MCF 10A (cell line): ENCODE measurements around the gene ORAI2. TPM values are rescaled to one million over a fixed set of nuclear protein-coding genes. Genes with fewer than 3 reads are reported as not detected.
A peak's percentile ranks its signal among the peaks of the same experiment; 100 is the strongest.
"Not testable (repeated sequence)": the region's sequence is repeated elsewhere in the genome, so short reads cannot be mapped to it uniquely, and the experiment has no call there.

Experiments
- BruUV-seq: library from RNA; stranded (reverse); fragments of 400-500 nt; replicated peaks from 2 replicates; lab custom pipeline; 2021; lab: Mats Ljungman, UMichigan
- CTCF ChIA-PET: fragments of 300-600 bp; sonication (Branson Sonifier 250); formaldehyde crosslinking; extraction: SDS; loops from one replicate; lab custom pipeline; 2021; ENCODE audit warnings: antibody characterized with exemption, inconsistent platforms; lab: Yijun Ruan, JAX
- POLR2A ChIA-PET: fragments of 300-600, 350-650 bp; sonication (Branson Sonifier 250); formaldehyde crosslinking; extraction: SDS; loops from one replicate; lab custom pipeline; 2020; ENCODE audit warnings: antibody characterized with exemption, inconsistent platforms; lab: Yijun Ruan, JAX
- DNase-seq: peaks from one replicate; pipeline ENCODE4 v3.0.0-alpha.2; 2018; ENCODE audit not compliant: unreplicated experiment
- H3K27ac Mint-ChIP-seq: one replicate; pipeline ENCODE4 v1.8.0; 2022; ENCODE audit warnings: mild to moderate bottlenecking, low read depth, mixed read lengths; ENCODE audit not compliant: unreplicated experiment
- H3K27me3 Mint-ChIP-seq: one replicate; pipeline ENCODE4 v1.8.0; 2022; ENCODE audit warnings: mixed read lengths; ENCODE audit not compliant: insufficient read depth, unreplicated experiment
- H3K36me3 Mint-ChIP-seq: one replicate; pipeline ENCODE4 v1.8.0; 2022; ENCODE audit warnings: mild to moderate bottlenecking, moderate library complexity, mixed read lengths; ENCODE audit not compliant: insufficient read depth, unreplicated experiment
- H3K4me1 Mint-ChIP-seq: one replicate; pipeline ENCODE4 v1.8.0; 2022; ENCODE audit warnings: mixed read lengths; ENCODE audit not compliant: insufficient read depth, unreplicated experiment
- H3K4me3 Mint-ChIP-seq: one replicate; pipeline ENCODE4 v1.8.0; 2022; ENCODE audit warnings: mild to moderate bottlenecking, moderate library complexity, mixed read lengths; ENCODE audit not compliant: unreplicated experiment
- H3K9me3 Mint-ChIP-seq: one replicate; pipeline ENCODE4 v1.8.0; 2022; ENCODE audit warnings: mixed read lengths; ENCODE audit not compliant: unreplicated experiment
- CTCF ChIP-seq: fragments of 200-600 bp; IDR thresholded peaks from one replicate; pipeline ENCODE4 v1.8.0; 2022; ENCODE audit warnings: antibody characterized with exemption, mild to moderate bottlenecking; ENCODE audit not compliant: unreplicated experiment
- intact Hi-C: fragments of 100-400 bp; cut with micrococcal nuclease; formaldehyde crosslinking; loops from 2 replicates; pipeline ENCODE4 v1.14.1; 2022
- total RNA-seq: library from RNA; stranded (reverse); gene quantifications from 2 replicates; pipeline ENCODE4 v1.2.3, GENCODE V29; 2022

Gene ORAI2
- total RNA-seq, 1 experiment from 2014 or later, result 9.1 TPM

GRCh38 chr7:102473271-102473991 lies 40.1 kb downstream of the ORAI2 start:
- no peak overlapping the region for H3K4me3 Mint-ChIP-seq
- H3K27me3 Mint-ChIP-seq, result no peaks in the 10 kb centered on the region
- no peaks in the 10 kb centered on the region for H3K4me1 Mint-ChIP-seq
- DNase-seq, result no peak
- CTCF ChIA-PET, result no interaction called here
- peaks cover 15% of the 10 kb centered on the region for H3K36me3 Mint-ChIP-seq
- H3K27ac Mint-ChIP-seq, result no peak overlapping the region
- intact Hi-C loops, result no loop called here
- POLR2A ChIA-PET, result interaction anchor here (1.2 kb wide), 1 partner anchor 9 kb away, joined by 4 read pairs; the partner anchor contains the start of gene ALKBH4
- no peaks in the 10 kb centered on the region for H3K9me3 Mint-ChIP-seq
- no peak for TF ChIP-seq CTCF
- BruUV-seq, result no TSS peak

- H3K4me3 Mint-ChIP-seq, CTCF ChIA-PET, H3K27ac Mint-ChIP-seq, intact Hi-C loops, DNase-seq, BruUV-seq, H3K27me3 Mint-ChIP-seq, H3K4me1 Mint-ChIP-seq, POLR2A ChIA-PET, H3K9me3 Mint-ChIP-seq: not testable (repeated sequence)
- H3K36me3 Mint-ChIP-seq, result peaks cover 15% of the 10 kb centered on the region
These were observed 40.7 kb downstream of the ORAI2 start for GRCh38 chr7:102474116-102474515.

GRCh38 chr7:102474736-102475435 lies 41.5 kb downstream of the ORAI2 start:
- H3K4me3 Mint-ChIP-seq, POLR2A ChIA-PET, H3K9me3 Mint-ChIP-seq, CTCF ChIA-PET, intact Hi-C loops, H3K4me1 Mint-ChIP-seq, H3K27ac Mint-ChIP-seq, H3K27me3 Mint-ChIP-seq, BruUV-seq, DNase-seq: not testable (repeated sequence)
- H3K36me3 Mint-ChIP-seq, result peaks cover 15% of the 10 kb centered on the region

GRCh38 chr7:102478314-102479208 lies 45.2 kb downstream of the ORAI2 start, which contains the start of gene POLR2J:
Gene POLR2J, minus strand, starts transcription at chr7:102478922. Its CDS starts 62 bp downstream, at chr7:102478860.
- H3K36me3 Mint-ChIP-seq, CTCF ChIA-PET, H3K4me1 Mint-ChIP-seq, intact Hi-C loops, H3K27me3 Mint-ChIP-seq, POLR2A ChIA-PET, H3K9me3 Mint-ChIP-seq, H3K27ac Mint-ChIP-seq: not testable (repeated sequence)
- H3K4me3 Mint-ChIP-seq, result peak within 1 kb of the TSS; percentile 75
- BruUV-seq, result TSS peak; percentile 64
- peak; percentile 57 for DNase-seq

GRCh38 chr7:102479209-102479584 lies 45.8 kb downstream of the ORAI2 start:
- H3K36me3 Mint-ChIP-seq, DNase-seq, POLR2A ChIA-PET, CTCF ChIA-PET, H3K27ac Mint-ChIP-seq, H3K4me1 Mint-ChIP-seq, BruUV-seq, H3K9me3 Mint-ChIP-seq, H3K27me3 Mint-ChIP-seq, H3K4me3 Mint-ChIP-seq, intact Hi-C loops: not testable (repeated sequence)
